Superior temporal gyrus (tissue), 1 donor: Measurements from ENCODE around the gene FCRL3.

Experiments
- DNase-seq: peaks from one replicate; pipeline ENCODE4 v3.0.0-alpha.2; 2016; ENCODE audit errors: extremely low spot score

The FCRL3 gene

DNA sequence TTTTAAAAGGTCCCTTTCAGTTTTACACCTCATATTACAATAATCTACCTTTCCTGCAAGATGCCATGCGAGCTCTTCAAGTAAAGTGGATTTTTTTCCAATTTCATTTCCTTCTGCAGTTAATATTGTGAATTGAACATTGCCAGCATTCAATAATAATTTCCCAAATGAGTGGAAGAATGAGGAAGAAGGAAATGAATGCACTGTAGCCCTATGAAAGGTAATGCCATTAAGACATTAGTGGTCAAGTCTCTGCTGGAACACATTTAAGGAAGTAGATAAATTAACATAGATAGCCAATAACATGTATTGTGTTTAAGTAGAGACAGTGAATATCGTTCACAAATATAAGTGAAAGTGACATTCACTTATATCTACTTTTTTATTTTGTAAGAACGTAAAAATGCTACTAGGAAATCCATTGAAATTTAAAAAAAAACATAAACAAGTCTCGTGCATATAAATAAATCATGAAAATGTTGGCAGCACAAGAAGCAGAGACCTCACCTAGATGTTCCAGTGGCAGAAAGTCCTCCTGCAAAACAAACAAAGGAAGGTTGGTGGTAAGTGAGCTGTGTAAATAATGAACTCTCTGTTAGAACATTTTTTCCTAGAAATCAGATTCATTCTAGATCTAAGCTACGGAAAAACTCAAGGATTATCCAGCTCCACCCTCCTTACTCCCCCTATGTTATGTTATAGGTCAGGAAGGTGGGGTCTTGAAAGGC is 17.7 kb downstream of the FCRL3 start:
- no peak for DNase-seq

- DNase-seq: no peak
These were observed 21.8 kb downstream of the FCRL3 start for GRCh38 chr1:157678721-157679120.

DNA sequence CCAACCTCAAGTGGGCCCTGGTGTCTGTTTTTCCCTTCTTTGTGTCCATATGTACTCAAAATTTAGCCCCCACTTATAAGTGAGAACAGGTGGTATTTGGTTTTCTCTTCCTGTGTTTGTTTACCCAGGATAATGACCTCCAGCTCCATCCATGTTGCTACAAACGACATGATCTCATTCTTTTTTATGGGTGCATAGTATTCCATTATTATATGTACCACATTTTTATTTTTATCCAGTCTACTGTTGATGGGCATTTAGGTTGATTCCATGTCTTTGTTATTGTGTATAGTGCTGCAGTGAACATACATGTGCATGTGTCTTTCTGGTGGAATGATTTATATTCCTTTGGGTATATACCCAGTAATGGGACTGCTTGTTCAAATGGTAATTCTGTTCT is 27.6 kb downstream of the FCRL3 start:
- no peak for DNase-seq

- peak; percentile 41 for DNase-seq
These were observed 28.7 kb downstream of the FCRL3 start for GRCh38 chr1:157671895-157672294.

DNA sequence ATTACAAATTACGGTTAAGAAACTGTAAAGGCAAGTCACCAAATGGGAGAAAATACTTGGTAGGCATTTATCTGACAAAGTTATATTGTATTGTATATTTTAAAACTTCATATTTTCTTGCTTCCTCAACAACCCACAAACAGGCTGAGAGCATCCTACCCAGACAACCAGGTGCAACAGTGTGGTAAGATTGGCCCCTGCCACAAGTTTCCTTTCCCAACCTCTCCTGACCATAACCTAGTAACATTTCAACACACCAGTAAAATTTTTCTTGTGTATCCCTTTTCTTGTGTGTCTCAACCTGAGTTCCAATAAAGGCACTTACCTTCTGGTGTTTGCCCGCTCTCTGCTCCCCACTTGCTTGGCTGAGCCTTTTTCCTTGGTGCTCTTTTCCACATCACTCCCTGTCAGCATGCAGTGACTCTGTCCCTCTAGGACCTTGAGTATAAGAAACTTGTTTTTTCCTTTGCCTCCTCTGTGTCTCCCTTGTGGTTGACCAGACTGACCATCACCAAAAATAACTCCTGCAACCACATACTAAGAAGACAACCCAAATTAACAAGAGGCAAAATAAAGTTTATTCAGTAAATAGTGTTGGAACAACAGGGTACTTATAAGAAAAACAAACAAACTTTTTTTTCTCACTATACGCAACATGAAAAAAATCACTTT is 40.9 kb downstream of the FCRL3 start:
- DNase-seq: no peak

DNA sequence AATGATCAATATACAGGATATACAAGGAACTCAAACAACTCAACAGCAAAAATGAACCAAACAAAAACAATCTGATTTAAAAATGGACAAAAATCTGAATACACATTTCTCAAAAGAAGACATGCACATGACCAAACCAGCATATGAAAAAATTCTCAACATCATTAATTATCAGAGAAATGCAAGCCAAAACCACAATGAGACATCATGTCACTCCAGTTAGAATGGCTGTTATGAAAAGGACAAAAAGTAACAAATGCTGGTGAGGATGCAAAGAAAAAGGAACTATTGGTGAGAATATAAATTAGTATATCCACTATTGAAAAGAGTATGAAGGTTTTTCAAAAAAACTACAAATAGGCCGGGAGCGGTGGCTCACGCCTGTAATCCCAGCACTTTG is 42.0 kb downstream of the FCRL3 start:
- no peak for DNase-seq

DNA sequence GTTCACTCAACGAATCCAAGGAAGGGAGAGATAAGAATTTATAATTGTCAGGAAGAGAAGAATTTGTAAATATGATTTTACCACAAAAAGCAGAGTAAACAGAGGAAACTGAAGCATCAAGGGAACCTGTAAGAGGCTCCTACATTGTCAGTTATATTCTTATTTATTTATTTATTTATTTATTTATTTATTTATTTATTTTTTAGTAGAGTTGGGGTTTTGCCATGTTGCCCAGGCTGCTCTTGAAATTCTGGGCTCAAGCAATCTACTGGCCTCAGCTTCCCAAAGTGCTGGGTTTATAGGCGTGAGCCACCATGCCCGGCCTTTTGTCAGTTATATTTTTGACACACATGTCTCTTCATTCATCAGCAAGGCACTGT is 47.1 kb downstream of the FCRL3 start:
- no peak for DNase-seq

- DNase-seq: no peak
These were observed 47.6 kb downstream of the FCRL3 start for GRCh38 chr1:157652859-157653493.

DNA sequence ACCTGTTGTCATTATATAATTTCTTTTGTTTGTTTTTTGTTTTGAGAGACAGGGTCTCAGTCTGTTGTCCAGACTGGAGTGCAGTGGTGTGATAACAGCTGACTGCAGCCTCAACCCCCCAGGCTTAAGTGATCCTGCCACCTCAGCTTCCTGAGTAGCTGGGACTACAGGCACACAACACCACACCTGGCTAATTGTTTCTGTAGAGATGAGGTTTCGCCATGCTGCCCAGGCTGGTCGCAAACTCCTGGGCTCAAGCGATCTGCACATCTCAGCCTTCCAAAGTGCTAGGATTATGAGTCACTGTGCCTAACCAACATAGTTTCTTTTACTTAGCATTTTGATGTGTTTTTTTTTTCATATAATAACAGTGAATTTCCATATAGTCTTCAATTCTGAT is 52.3 kb downstream of the FCRL3 start:
- DNase-seq: no peak

DNA sequence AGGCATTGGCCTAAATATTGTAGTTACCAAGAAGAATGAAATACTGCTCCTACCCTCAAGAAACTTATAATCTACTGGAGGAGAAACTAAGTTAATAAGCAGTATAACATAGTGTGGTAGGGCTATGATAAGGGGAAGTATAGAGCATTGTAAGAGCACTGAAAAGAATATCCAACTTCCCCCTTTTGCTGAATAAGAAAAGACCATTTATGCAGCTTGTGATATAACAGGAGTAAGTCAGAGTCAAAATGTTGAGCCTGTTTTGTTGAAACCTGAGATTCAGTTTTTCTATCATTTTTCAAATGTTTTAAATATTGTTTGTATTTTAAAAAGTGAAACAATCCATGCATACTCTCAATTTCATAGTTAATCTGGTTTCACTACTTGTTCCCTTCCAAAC is 54.4 kb downstream of the FCRL3 start:
- no peak for DNase-seq

DNA sequence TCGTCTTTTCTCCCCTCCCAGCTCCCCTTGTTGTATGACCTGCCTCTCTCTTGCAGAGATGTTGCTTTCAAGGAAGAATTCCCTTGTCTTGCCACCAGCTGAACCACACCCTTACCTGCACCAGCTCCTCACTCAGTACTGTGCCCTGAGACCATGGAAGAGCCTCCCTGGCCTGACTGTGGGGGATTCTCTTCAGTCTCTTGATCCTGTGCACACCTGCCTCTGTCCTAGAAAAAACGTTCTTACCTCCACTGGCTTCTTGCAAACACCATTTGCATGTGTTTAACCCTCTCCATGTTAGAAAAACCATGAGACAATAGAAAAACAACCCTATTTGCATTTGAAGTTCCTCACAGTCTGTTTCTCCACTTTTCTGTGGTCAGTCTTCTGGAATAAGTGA is 59.4 kb downstream of the FCRL3 start:
- no peak for DNase-seq

GRCh38 chr1:157639800-157640199 is 60.8 kb downstream of the FCRL3 start:
- no peak for DNase-seq

GRCh38 chr1:157628773-157629172 is 71.8 kb downstream of the FCRL3 start:
- no peak for DNase-seq
